ENCODE data around the gene LRTM2.

Gene LRTM2

GRCh38 chr12:1844223-1844622, 23.9 kb downstream of the LRTM2 start:
- DNase-seq, result no peak

GRCh38 chr12:1844661-1845409, 24.5 kb downstream of the LRTM2 start:
- DNase-seq, result no peak

- no peak for DNase-seq
These were observed 25.1 kb downstream of the LRTM2 start for GRCh38 chr12:1845427-1845826.

- DNase-seq, result no peak
These were observed 25.5 kb downstream of the LRTM2 start for GRCh38 chr12:1845886-1846285.

GRCh38 chr12:1846421-1847405, 26.3 kb downstream of the LRTM2 start:
- no peak for DNase-seq

- no peak for DNase-seq
These were observed 27.0 kb downstream of the LRTM2 start for GRCh38 chr12:1847411-1847810.

GRCh38 chr12:1848146-1848545, 27.8 kb downstream of the LRTM2 start:
- DNase-seq, result no peak

- DNase-seq, result no peak
These were observed 28.4 kb downstream of the LRTM2 start for GRCh38 chr12:1848745-1849144.

GRCh38 chr12:1851151-1851701, 30.9 kb downstream of the LRTM2 start:
- peak; percentile 90 for DNase-seq

GRCh38 chr12:1852076-1852475, 31.7 kb downstream of the LRTM2 start:
- no peak for DNase-seq

GRCh38 chr12:1853716-1854115, 33.4 kb downstream of the LRTM2 start:
- DNase-seq, result no peak

- peak; percentile 8 for DNase-seq
These were observed 34.9 kb downstream of the LRTM2 start for GRCh38 chr12:1855241-1855640.

- DNase-seq, result no peak
These were observed 36.7 kb downstream of the LRTM2 start for GRCh38 chr12:1857086-1857485.

GRCh38 chr12:1857821-1858220, 37.5 kb downstream of the LRTM2 start:
- DNase-seq, result no peak

- no peak for DNase-seq
These were observed 38.1 kb downstream of the LRTM2 start for GRCh38 chr12:1858456-1858855.

- DNase-seq, result no peak
These were observed 39.3 kb downstream of the LRTM2 start for GRCh38 chr12:1859643-1860042.

GRCh38 chr12:1862973-1863372, 42.6 kb downstream of the LRTM2 start:
- no peak for DNase-seq

GRCh38 chr12:1863823-1864222, 43.5 kb downstream of the LRTM2 start:
- DNase-seq, result no peak

GRCh38 chr12:1864456-1864855, 44.1 kb downstream of the LRTM2 start:
- DNase-seq, result no peak

- no peak for DNase-seq
These were observed 44.5 kb downstream of the LRTM2 start for GRCh38 chr12:1864867-1865266.

- DNase-seq, result no peak
These were observed 45.0 kb downstream of the LRTM2 start for GRCh38 chr12:1865284-1865866.

- no peak for DNase-seq
These were observed 48.8 kb downstream of the LRTM2 start for GRCh38 chr12:1869145-1869544.

GRCh38 chr12:1870086-1870485, 49.7 kb downstream of the LRTM2 start:
- no peak for DNase-seq

Data from fibroblast of skin of right quadriceps (primary cell).